ENCODE results near the gene VPS18.

Gene VPS18, protein sequence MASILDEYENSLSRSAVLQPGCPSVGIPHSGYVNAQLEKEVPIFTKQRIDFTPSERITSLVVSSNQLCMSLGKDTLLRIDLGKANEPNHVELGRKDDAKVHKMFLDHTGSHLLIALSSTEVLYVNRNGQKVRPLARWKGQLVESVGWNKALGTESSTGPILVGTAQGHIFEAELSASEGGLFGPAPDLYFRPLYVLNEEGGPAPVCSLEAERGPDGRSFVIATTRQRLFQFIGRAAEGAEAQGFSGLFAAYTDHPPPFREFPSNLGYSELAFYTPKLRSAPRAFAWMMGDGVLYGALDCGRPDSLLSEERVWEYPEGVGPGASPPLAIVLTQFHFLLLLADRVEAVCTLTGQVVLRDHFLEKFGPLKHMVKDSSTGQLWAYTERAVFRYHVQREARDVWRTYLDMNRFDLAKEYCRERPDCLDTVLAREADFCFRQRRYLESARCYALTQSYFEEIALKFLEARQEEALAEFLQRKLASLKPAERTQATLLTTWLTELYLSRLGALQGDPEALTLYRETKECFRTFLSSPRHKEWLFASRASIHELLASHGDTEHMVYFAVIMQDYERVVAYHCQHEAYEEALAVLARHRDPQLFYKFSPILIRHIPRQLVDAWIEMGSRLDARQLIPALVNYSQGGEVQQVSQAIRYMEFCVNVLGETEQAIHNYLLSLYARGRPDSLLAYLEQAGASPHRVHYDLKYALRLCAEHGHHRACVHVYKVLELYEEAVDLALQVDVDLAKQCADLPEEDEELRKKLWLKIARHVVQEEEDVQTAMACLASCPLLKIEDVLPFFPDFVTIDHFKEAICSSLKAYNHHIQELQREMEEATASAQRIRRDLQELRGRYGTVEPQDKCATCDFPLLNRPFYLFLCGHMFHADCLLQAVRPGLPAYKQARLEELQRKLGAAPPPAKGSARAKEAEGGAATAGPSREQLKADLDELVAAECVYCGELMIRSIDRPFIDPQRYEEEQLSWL

DNA sequence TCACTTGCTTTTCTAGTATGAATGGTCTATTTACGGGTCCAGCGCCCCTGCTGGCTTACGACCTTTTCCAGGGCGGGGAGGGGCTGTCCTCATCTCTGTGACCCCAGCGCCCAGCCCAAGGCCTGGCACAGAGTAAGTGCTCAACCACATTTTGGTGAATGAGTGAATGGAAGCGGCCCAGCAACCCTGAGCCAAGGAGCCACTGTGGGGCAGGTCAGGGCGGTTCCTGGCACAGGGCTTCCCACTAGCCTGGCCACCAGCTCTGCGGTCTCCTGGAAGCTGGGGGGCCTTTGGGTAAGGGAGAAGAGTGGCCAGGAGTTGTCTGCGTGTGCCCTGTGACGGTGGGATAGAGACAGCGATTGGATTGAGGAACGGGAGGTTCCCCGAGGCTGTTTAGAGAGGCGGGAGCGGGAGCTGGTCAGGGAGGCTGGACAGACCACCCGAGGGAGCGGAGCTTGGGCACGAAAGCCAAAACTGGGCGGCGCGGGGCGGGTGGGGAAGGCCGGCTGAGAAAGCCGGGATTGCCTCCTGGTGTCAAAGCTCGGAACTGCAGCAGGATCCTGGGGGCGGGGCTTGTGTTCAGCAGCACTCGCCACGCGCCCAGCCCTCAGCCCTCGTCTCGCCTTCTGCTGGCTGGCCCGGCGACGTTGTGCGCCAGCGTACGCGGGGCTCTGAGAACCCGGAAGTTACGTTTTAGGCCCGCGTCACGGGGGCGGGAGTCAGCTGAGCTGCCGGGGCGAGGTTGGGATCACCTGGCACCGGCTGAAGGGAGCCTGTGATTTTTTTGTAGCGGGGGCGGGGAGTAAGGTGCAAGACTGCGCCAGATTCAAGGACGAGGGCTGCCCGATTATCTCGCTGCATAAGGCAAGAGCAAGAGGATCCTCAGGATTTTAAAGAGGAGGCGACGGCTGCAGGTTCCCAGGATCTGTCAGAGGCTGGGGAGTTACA lies at the start of gene VPS18:
Gene VPS18, plus strand, starts transcription at position 718 of the 948 bp plus-strand sequence. CDS start 319 bp downstream, outside the sequence.
- TF ChIP-seq EZH2phosphoT487 (IDR thresholded peaks at IDR 0.05; ENCODE audit: low read depth): no peak
- TF ChIP-seq, protein P1, sequence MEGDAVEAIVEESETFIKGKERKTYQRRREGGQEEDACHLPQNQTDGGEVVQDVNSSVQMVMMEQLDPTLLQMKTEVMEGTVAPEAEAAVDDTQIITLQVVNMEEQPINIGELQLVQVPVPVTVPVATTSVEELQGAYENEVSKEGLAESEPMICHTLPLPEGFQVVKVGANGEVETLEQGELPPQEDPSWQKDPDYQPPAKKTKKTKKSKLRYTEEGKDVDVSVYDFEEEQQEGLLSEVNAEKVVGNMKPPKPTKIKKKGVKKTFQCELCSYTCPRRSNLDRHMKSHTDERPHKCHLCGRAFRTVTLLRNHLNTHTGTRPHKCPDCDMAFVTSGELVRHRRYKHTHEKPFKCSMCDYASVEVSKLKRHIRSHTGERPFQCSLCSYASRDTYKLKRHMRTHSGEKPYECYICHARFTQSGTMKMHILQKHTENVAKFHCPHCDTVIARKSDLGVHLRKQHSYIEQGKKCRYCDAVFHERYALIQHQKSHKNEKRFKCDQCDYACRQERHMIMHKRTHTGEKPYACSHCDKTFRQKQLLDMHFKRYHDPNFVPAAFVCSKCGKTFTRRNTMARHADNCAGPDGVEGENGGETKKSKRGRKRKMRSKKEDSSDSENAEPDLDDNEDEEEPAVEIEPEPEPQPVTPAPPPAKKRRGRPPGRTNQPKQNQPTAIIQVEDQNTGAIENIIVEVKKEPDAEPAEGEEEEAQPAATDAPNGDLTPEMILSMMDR (IDR thresholded peaks at IDR 0.05; ENCODE audit: low read depth, low read length): peak; percentile 69
- no peaks in the 10 kb centered on the region for H3K9me3 ChIP-seq (ENCODE audit: insufficient read depth, low read length)
- H3K27me3 ChIP-seq (ENCODE audit: low read depth, low read length): peaks cover 4% of the 10 kb centered on the region; the same call in 1 of the 2 replicates
- H3K4me3 ChIP-seq (ENCODE audit: low read length): peak within 1 kb of the TSS; percentile 88
- peaks cover 4% of the 10 kb centered on the region for H3K36me3 ChIP-seq (replicated peaks; ENCODE audit: low read depth, low read length)
- H3K27ac ChIP-seq (ENCODE audit: low read length): no peak within 1 kb of the TSS
- H3K4me2 ChIP-seq (ENCODE audit: low read length): peak within 1 kb of the TSS; percentile 96
- peak within 1 kb of the TSS; percentile 81 for H2AFZ ChIP-seq (ENCODE audit: low read depth, low read length)
- H3K79me2 ChIP-seq (ENCODE audit: low read length): peaks cover 19% of the 10 kb centered on the region
- peaks cover 11% of the 10 kb centered on the region for H3K4me1 ChIP-seq (ENCODE audit: low read length)
- H4K20me1 ChIP-seq (ENCODE audit: insufficient read depth, low read length): no peaks in the 10 kb centered on the region
- peak within 1 kb of the TSS; percentile 80 for H3K9ac ChIP-seq (ENCODE audit: low read length)

DNA sequence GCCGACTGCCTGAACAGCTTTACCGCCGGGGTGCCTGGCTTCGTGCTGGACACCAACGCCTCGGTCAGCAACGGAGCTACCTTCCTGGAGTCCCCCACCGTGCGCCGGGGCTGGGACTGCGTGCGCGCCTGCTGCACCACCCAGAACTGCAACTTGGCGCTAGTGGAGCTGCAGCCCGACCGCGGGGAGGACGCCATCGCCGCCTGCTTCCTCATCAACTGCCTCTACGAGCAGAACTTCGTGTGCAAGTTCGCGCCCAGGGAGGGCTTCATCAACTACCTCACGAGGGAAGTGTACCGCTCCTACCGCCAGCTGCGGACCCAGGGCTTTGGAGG lies 49.6 kb upstream of the VPS18 start:
- Histone ChIP-seq H3K4me1 (ENCODE audit: low read length) (peaks cover 19% of the 10 kb centered on the region), H3K4me3 (ENCODE audit: low read length) (peak overlapping the region; percentile 72), H3K36me3 (replicated peaks; ENCODE audit: low read depth, low read length) (no peaks in the 10 kb centered on the region), H4K20me1 (ENCODE audit: insufficient read depth, low read length) (no peaks in the 10 kb centered on the region), H3K27ac (ENCODE audit: low read length) (no peak overlapping the region), H3K9ac (ENCODE audit: low read length) (no peak overlapping the region), H3K9me3 (ENCODE audit: insufficient read depth, low read length) (no peaks in the 10 kb centered on the region), H3K27me3 (ENCODE audit: low read depth, low read length) (no peaks in the 10 kb centered on the region), H3K4me2 (ENCODE audit: low read length) (no peak overlapping the region), H3K79me2 (ENCODE audit: low read length) (no peaks in the 10 kb centered on the region), H2AFZ (ENCODE audit: low read depth, low read length) (no peak overlapping the region)
- TF ChIP-seq EZH2phosphoT487 (IDR thresholded peaks at IDR 0.05; ENCODE audit: low read depth): no peak
- TF ChIP-seq, protein P1 (IDR thresholded peaks at IDR 0.05; ENCODE audit: low read depth, low read length): no peak

DNA sequence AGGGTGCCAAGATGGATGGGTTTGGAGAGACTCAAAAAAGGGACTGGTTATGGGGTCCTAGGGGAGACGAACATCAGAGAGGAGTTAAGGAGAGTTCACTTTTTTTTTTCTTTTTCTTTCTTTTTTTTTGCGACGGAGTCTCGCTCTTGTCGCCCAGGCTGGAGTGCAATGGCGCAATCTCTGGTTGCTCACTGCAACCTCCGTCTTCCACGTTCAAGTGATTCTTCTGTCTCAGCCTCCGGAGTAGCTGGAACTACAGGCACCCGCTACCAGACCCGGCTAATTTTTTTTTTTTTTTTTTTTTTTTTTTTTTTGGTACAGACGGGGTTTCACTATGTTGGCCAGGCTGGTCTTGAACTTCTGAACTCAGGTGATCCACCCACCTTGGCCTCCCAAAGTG lies 49.2 kb upstream of the VPS18 start:
- Histone ChIP-seq H2AFZ (ENCODE audit: low read depth, low read length) (no peak overlapping the region), H3K9ac (ENCODE audit: low read length) (no peak overlapping the region), H3K9me3 (ENCODE audit: insufficient read depth, low read length) (no peaks in the 10 kb centered on the region), H3K27me3 (ENCODE audit: low read depth, low read length) (no peaks in the 10 kb centered on the region), H3K79me2 (ENCODE audit: low read length) (no peaks in the 10 kb centered on the region), H4K20me1 (ENCODE audit: insufficient read depth, low read length) (no peaks in the 10 kb centered on the region), H3K36me3 (replicated peaks; ENCODE audit: low read depth, low read length) (no peaks in the 10 kb centered on the region), H3K4me1 (ENCODE audit: low read length) (peaks cover 19% of the 10 kb centered on the region), H3K4me3 (ENCODE audit: low read length) (no peak overlapping the region), H3K27ac (ENCODE audit: low read length) (no peak overlapping the region), H3K4me2 (ENCODE audit: low read length) (no peak overlapping the region)
- TF ChIP-seq, protein P1 (IDR thresholded peaks at IDR 0.05; ENCODE audit: low read depth, low read length): no peak
- TF ChIP-seq EZH2phosphoT487 (IDR thresholded peaks at IDR 0.05; ENCODE audit: low read depth): no peak

Measured in OCI-LY3 (cell line).